ENCODE measurements around the gene NOX5.

NOX5 gene

GRCh38 chr15:69015591-69015990, 1.1 kb downstream of the NOX5 start:
- peaks cover 56 to 74% of the 10 kb centered on the region in 2 donors for H3K27me3 Mint-ChIP-seq
- H3K9me3 Mint-ChIP-seq, result no peaks in the 10 kb centered on the region
- H3K4me1 Mint-ChIP-seq (ENCODE audit: low read depth in 2 of 2), result no peaks in the 10 kb centered on the region
- no peak overlapping the region for H3K27ac Mint-ChIP-seq
- no peak overlapping the region for H3K4me3 Mint-ChIP-seq
- DNase-seq (no peak), ATAC-seq (replicated peaks) (no peak)
- no peaks in the 10 kb centered on the region for H3K36me3 Mint-ChIP-seq (ENCODE audit: insufficient read depth)

- Mint-ChIP-seq H3K36me3 (ENCODE audit: insufficient read depth) (no peaks in the 10 kb centered on the region), H3K27me3 (peaks cover 55 to 71% of the 10 kb centered on the region in 2 donors), H3K9me3 (no peaks in the 10 kb centered on the region), H3K4me1 (ENCODE audit: low read depth in 2 of 2) (no peaks in the 10 kb centered on the region), H3K4me3 (no peak overlapping the region), H3K27ac (no peak overlapping the region)
- DNase-seq, result no peak
- no peak for ATAC-seq (replicated peaks)
Measured at GRCh38 chr15:69016021-69016595, 1.6 kb downstream of the NOX5 start.

- no peak overlapping the region for H3K27ac Mint-ChIP-seq
- no peaks in the 10 kb centered on the region for H3K4me1 Mint-ChIP-seq (ENCODE audit: low read depth in 2 of 2)
- ATAC-seq (replicated peaks) (no peak), DNase-seq (no peak)
- no peaks in the 10 kb centered on the region for H3K9me3 Mint-ChIP-seq
- peaks cover 59 to 74% of the 10 kb centered on the region in 2 donors for H3K27me3 Mint-ChIP-seq
- no peaks in the 10 kb centered on the region for H3K36me3 Mint-ChIP-seq (ENCODE audit: insufficient read depth)
- H3K4me3 Mint-ChIP-seq, result no peak overlapping the region
Measured at GRCh38 chr15:69017978-69018377, 3.5 kb downstream of the NOX5 start.

- Mint-ChIP-seq H3K36me3 (ENCODE audit: insufficient read depth) (no peaks in the 10 kb centered on the region), H3K27me3 (peaks cover 62 to 75% of the 10 kb centered on the region in 2 donors), H3K9me3 (no peaks in the 10 kb centered on the region), H3K27ac (no peak overlapping the region), H3K4me3 (no peak overlapping the region), H3K4me1 (ENCODE audit: low read depth in 2 of 2) (no peaks in the 10 kb centered on the region)
- DNase-seq (no peak), ATAC-seq (replicated peaks) (no peak)
Measured at GRCh38 chr15:69018951-69019350, 4.5 kb downstream of the NOX5 start.

GRCh38 chr15:69021895-69022294, 7.4 kb downstream of the NOX5 start:
- Mint-ChIP-seq H3K9me3 (no peaks in the 10 kb centered on the region), H3K4me1 (ENCODE audit: low read depth in 2 of 2) (no peaks in the 10 kb centered on the region), H3K27ac (no peak overlapping the region), H3K36me3 (ENCODE audit: insufficient read depth) (no peaks in the 10 kb centered on the region), H3K4me3 (no peak overlapping the region), H3K27me3 (peaks cover 51 to 65% of the 10 kb centered on the region in 2 donors)
- DNase-seq, result no peak
- no peak for ATAC-seq (replicated peaks)

GRCh38 chr15:69025320-69025719, 10.8 kb downstream of the NOX5 start:
- Mint-ChIP-seq H3K27ac (no peak overlapping the region), H3K4me1 (ENCODE audit: low read depth in 2 of 2) (no peaks in the 10 kb centered on the region), H3K36me3 (ENCODE audit: insufficient read depth) (no peaks in the 10 kb centered on the region), H3K27me3 (peaks cover 32 to 74% of the 10 kb centered on the region in 2 donors), H3K4me3 (no peak overlapping the region), H3K9me3 (no peaks in the 10 kb centered on the region)
- DNase-seq (no peak), ATAC-seq (replicated peaks) (no peak)

GRCh38 chr15:69026355-69026754, 11.9 kb downstream of the NOX5 start:
- ATAC-seq (replicated peaks) (no peak), DNase-seq (no peak)
- Mint-ChIP-seq H3K27me3 (peaks cover 31 to 82% of the 10 kb centered on the region in 2 donors), H3K9me3 (no peaks in the 10 kb centered on the region), H3K4me1 (ENCODE audit: low read depth in 2 of 2) (no peaks in the 10 kb centered on the region), H3K27ac (no peak overlapping the region), H3K36me3 (ENCODE audit: insufficient read depth) (no peaks in the 10 kb centered on the region), H3K4me3 (no peak overlapping the region)

GRCh38 chr15:69027976-69028518, 13.6 kb downstream of the NOX5 start:
- ATAC-seq (replicated peaks), result no peak
- Mint-ChIP-seq H3K36me3 (ENCODE audit: insufficient read depth) (no peaks in the 10 kb centered on the region), H3K27ac (no peak overlapping the region), H3K4me3 (no peak overlapping the region), H3K27me3 (peaks cover 16 to 65% of the 10 kb centered on the region in 2 donors), H3K4me1 (ENCODE audit: low read depth in 2 of 2) (no peaks in the 10 kb centered on the region), H3K9me3 (no peaks in the 10 kb centered on the region)
- no peak for DNase-seq

- Mint-ChIP-seq H3K27ac (no peak overlapping the region), H3K4me3 (peak overlapping the region; percentile 48 to 53), H3K36me3 (ENCODE audit: insufficient read depth) (no peaks in the 10 kb centered on the region), H3K9me3 (no peaks in the 10 kb centered on the region), H3K27me3 (peaks cover 10 to 61% of the 10 kb centered on the region in 2 donors), H3K4me1 (ENCODE audit: low read depth in 2 of 2) (no peaks in the 10 kb centered on the region)
- peak in 1 of 3 experiments; percentile 4 for DNase-seq
- peak; percentile 66 for ATAC-seq (replicated peaks)
Measured at GRCh38 chr15:69031013-69032001, 16.8 kb downstream of the NOX5 start.

GRCh38 chr15:69032031-69032430, 17.5 kb downstream of the NOX5 start:
- ATAC-seq (replicated peaks) (no peak), DNase-seq (no peak)
- no peak overlapping the region for H3K27ac Mint-ChIP-seq
- peaks cover 17 to 61% of the 10 kb centered on the region in 2 donors for H3K27me3 Mint-ChIP-seq
- H3K9me3 Mint-ChIP-seq, result no peaks in the 10 kb centered on the region
- peak overlapping the region; percentile 45 to 53 for H3K4me3 Mint-ChIP-seq
- H3K36me3 Mint-ChIP-seq (ENCODE audit: insufficient read depth), result no peaks in the 10 kb centered on the region
- no peaks in the 10 kb centered on the region for H3K4me1 Mint-ChIP-seq (ENCODE audit: low read depth in 2 of 2)

- Mint-ChIP-seq H3K9me3 (no peaks in the 10 kb centered on the region), H3K36me3 (ENCODE audit: insufficient read depth) (no peaks in the 10 kb centered on the region), H3K4me1 (ENCODE audit: low read depth in 2 of 2) (no peaks in the 10 kb centered on the region), H3K27me3 (peaks cover 25 to 61% of the 10 kb centered on the region in 2 donors), H3K4me3 (peak overlapping the region; percentile 37 to 52), H3K27ac (no peak overlapping the region)
- DNase-seq (no peak), ATAC-seq (replicated peaks) (no peak)
Measured at GRCh38 chr15:69032703-69033373, 18.3 kb downstream of the NOX5 start.

GRCh38 chr15:69034352-69034751, 19.9 kb downstream of the NOX5 start:
- Mint-ChIP-seq H3K9me3 (no peaks in the 10 kb centered on the region), H3K4me1 (ENCODE audit: low read depth in 2 of 2) (no peaks in the 10 kb centered on the region), H3K36me3 (ENCODE audit: insufficient read depth) (no peaks in the 10 kb centered on the region), H3K27ac (no peak overlapping the region), H3K4me3 (no peak overlapping the region), H3K27me3 (peaks cover 28 to 61% of the 10 kb centered on the region in 2 donors)
- ATAC-seq (replicated peaks) (no peak), DNase-seq (no peak)

GRCh38 chr15:69035205-69035917, 20.9 kb downstream of the NOX5 start:
- no peak overlapping the region for H3K4me3 Mint-ChIP-seq
- DNase-seq, result no peak
- peaks cover 28 to 60% of the 10 kb centered on the region in 2 donors for H3K27me3 Mint-ChIP-seq
- no peaks in the 10 kb centered on the region for H3K36me3 Mint-ChIP-seq (ENCODE audit: insufficient read depth)
- no peaks in the 10 kb centered on the region for H3K9me3 Mint-ChIP-seq
- no peak for ATAC-seq (replicated peaks)
- no peak overlapping the region for H3K27ac Mint-ChIP-seq
- no peaks in the 10 kb centered on the region for H3K4me1 Mint-ChIP-seq (ENCODE audit: low read depth in 2 of 2)

Measured in effector memory CD8-positive, alpha-beta T cell (primary cell).